B cell (primary cell): Measurements from ENCODE around the gene MBD6. TPM values are rescaled to one million over a fixed set of nuclear protein-coding genes. Genes with fewer than 3 reads are reported as not detected.
"Not testable (repeated sequence)": the region's sequence is repeated elsewhere in the genome, so short reads cannot be mapped to it uniquely, and the experiment has no call there.

ENCODE experiments used
- ATAC-seq: fragments of 200-7000 bp; cut with Tn5 transposase; one replicate; pipeline ENCODE4 v1.10.0; 2021; ENCODE audit warnings: low read depth, mild to moderate bottlenecking, moderate number of reproducible peaks, moderate library complexity
- CTCF ChIA-PET: fragments of 350-600 bp; sonication (Branson Sonifier 250); formaldehyde crosslinking; loops from one replicate; lab custom pipeline; 2021; ENCODE audit warnings: antibody characterized with exemption, inconsistent platforms; lab: Charles Lee
- POLR2A ChIA-PET: fragments of 350-600 bp; sonication (Branson Sonifier 250); formaldehyde crosslinking; loops from one replicate; lab custom pipeline; 2021; ENCODE audit warnings: antibody characterized with exemption; lab: Charles Lee
- DNase-seq: peaks from one replicate; pipeline ENCODE4 v3.0.0; 2013
- H2AFZ ChIP-seq: 2 replicates; pipeline ENCODE4 v1.6.1; 2012; ENCODE audit warnings: mild to moderate bottlenecking, low read depth, low read length; ENCODE audit not compliant: insufficient read depth, poor library complexity, severe bottlenecking
- H3K27ac ChIP-seq, 2 donors: 1 replicate in 1 of 2; 2 replicates in 1 of 2; pipeline ENCODE4 v1.5.1; 2012 to 2013; ENCODE audit warnings: low read length in 2 of 2, mild to moderate bottlenecking in 2 of 2, moderate library complexity in 1 of 2
- H3K27me3 ChIP-seq, 4 experiments: fragments of 200-600 bp in 1 of 4; sonication (generic) in 1 of 4; replicated peaks in 1 of 4; 1 replicate in 2 of 4; 2 replicates in 2 of 4; pipeline versions ENCODE4 v1.6.1 to v1.7.0; 2013 to 2016; ENCODE audit warnings: low read length in 3 of 4, mild to moderate bottlenecking in 2 of 4, mixed read lengths in 1 of 4, moderate library complexity in 1 of 4; ENCODE audit not compliant: insufficient read depth in 4 of 4, control insufficient read depth in 3 of 4; ENCODE audit errors: control extremely low read depth in 1 of 4
- H3K36me3 ChIP-seq, 2 experiments: replicated peaks in 1 of 2; 1 replicate in 1 of 2; 2 replicates in 1 of 2; pipeline versions ENCODE4 v1.6.1 to v1.7.1; 2013; ENCODE audit warnings: low read length in 1 of 2; ENCODE audit not compliant: insufficient read depth in 2 of 2, control insufficient read depth in 1 of 2; ENCODE audit errors: control extremely low read depth in 1 of 2, extremely low read depth in 1 of 2
- H3K4me1 ChIP-seq, 2 donors: fragments of 200-600 bp in 1 of 2; sonication (generic) in 1 of 2; 1 replicate in 1 of 2; 2 replicates in 1 of 2; pipeline versions ENCODE4 v1.5.1 to v1.6.1; 2013 to 2017; ENCODE audit warnings: low read length in 2 of 2; ENCODE audit not compliant: control insufficient read depth in 2 of 2, insufficient read depth in 2 of 2
- H3K4me2 ChIP-seq: replicated peaks from 2 replicates; pipeline ENCODE3; 2012; ENCODE audit warnings: mild to moderate bottlenecking, low read depth, low read length; ENCODE audit not compliant: poor library complexity, severe bottlenecking
- H3K4me3 ChIP-seq, 5 experiments: fragments of 200-600 bp in 1 of 5; sonication (generic) in 1 of 5; 1 replicate in 3 of 5; 2 replicates in 2 of 5; pipeline versions ENCODE4 v1.5.1 to v1.7.0; 2011 to 2016; ENCODE audit warnings: low read length in 4 of 5, mild to moderate bottlenecking in 4 of 5, low read depth in 2 of 5, control low read depth in 1 of 5, moderate library complexity in 1 of 5; ENCODE audit not compliant: insufficient read depth in 1 of 5; ENCODE audit errors: control extremely low read depth in 1 of 5, extremely low read depth in 1 of 5
- H3K79me2 ChIP-seq: fragments of 200-600 bp; sonication (generic); one replicate; pipeline ENCODE4 v1.6.0; 2016; ENCODE audit warnings: low read length; ENCODE audit not compliant: control insufficient read depth, insufficient read depth
- H3K9ac ChIP-seq: fragments of 200-600 bp; sonication (generic); 2 replicates; pipeline ENCODE4 v1.6.1; 2017; ENCODE audit warnings: mild to moderate bottlenecking, low read length, moderate library complexity
- H3K9me3 ChIP-seq, 3 donors: one replicate each; pipeline versions ENCODE4 v1.6.1 to v1.7.1; 2013; ENCODE audit warnings: low read length in 2 of 3; ENCODE audit not compliant: control insufficient read depth in 2 of 3, insufficient read depth in 1 of 3; ENCODE audit errors: control extremely low read depth in 1 of 3
- H4K20me1 ChIP-seq: 2 replicates; pipeline ENCODE4 v1.6.0; 2012; ENCODE audit warnings: mild to moderate bottlenecking, low read length; ENCODE audit not compliant: insufficient read depth, control insufficient read depth, poor library complexity, severe bottlenecking
- H3K27ac Mint-ChIP-seq: one replicate; pipeline ENCODE4 v1.8.0; 2021; ENCODE audit warnings: mixed read lengths
- H3K27me3 Mint-ChIP-seq: one replicate; pipeline ENCODE4 v1.8.0; 2021; ENCODE audit warnings: mixed read lengths
- H3K4me1 Mint-ChIP-seq: one replicate; pipeline ENCODE4 v1.8.0; 2021; ENCODE audit warnings: mixed read lengths
- H3K4me3 Mint-ChIP-seq: one replicate; pipeline ENCODE4 v1.8.0; 2021; ENCODE audit warnings: mixed read lengths
- H3K9me3 Mint-ChIP-seq: one replicate; pipeline ENCODE4 v1.8.0; 2022; ENCODE audit warnings: mixed read lengths; ENCODE audit not compliant: insufficient read depth
- EZH2 ChIP-seq: IDR thresholded peaks from 2 replicates; pipeline ENCODE4 v1.6.1; 2012; ENCODE audit warnings: borderline replicate concordance, low read depth, mild to moderate bottlenecking, moderate library complexity, low read length; ENCODE audit not compliant: insufficient read depth, poor library complexity, severe bottlenecking
- WGBS: methylation state at CpG from one replicate; pipeline ENCODE4 v1.1.5; 2013; ENCODE audit warnings: missing lambda C conversion rate; ENCODE audit not compliant: insufficient coverage; 5-methylcytosine and 5-hydroxymethylcytosine counted together
- intact Hi-C: fragments of 100-400 bp; cut with micrococcal nuclease; formaldehyde crosslinking; loops from one replicate; pipeline ENCODE4 v1.10.0; 2022
- polyA plus RNA-seq: library from polyadenylated mRNA; depleted of rRNA; stranded (reverse); fragments of >200 nt; gene quantifications from 2 replicates; pipeline ENCODE4 v1.2.3, GENCODE V29; 2012
- total RNA-seq, 2 donors: library from RNA; stranded (reverse); fragments of 120-200 nt in 1 of 2; gene quantifications; 1 replicate in 1 of 2; 2 replicates in 1 of 2; pipeline versions ENCODE4 v1.2.3 to v1.2.4, GENCODE V29; 2013 to 2022
- TF ChIP-seq, protein P1 (sequence below): fragments of 200-600 bp; IDR thresholded peaks from one replicate; pipeline ENCODE4 v1.8.0; 2022; ENCODE audit warnings: antibody characterized with exemption, mild to moderate bottlenecking

MBD6 gene
- total and polyA plus RNA-seq, 2 donors (not counting 1 experiment from before 2014, with no cell fraction given) = 39.4 to 121 TPM

DNA sequence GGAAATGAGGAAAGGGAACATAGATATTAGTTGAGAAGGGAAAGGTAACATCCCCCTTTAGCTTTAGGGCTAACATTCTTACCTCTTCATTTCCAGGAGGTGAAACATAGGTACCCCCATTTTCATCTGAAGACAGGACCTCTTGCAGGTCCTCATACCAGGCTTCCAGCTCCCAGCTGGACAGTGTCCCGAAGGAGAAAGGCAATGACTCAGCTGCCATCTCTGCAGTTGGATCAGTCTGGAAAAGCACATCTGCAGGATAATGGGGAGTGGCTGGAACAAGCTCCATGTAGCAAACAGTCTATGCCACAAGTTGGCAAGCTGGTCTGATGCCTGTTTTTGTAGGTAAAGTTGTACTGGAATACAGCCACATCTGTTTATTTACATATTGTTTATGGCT lies 5.4 kb upstream of the MBD6 start:
- no peak for DNase-seq
- Histone ChIP-seq H3K4me2 (no peak overlapping the region), H3K4me1 (peaks cover 28 to 36% of the 10 kb centered on the region in 2 donors), H3K27me3 (no peaks in the 10 kb centered on the region), H3K79me2 (peaks cover 25% of the 10 kb centered on the region), H3K9ac (no peak overlapping the region), H3K36me3 (peaks cover 27 to 57% of the 10 kb centered on the region in 2 experiments), H4K20me1 (peaks cover 19% of the 10 kb centered on the region), H3K27ac (no peak overlapping the region), H3K9me3 (no peaks in the 10 kb centered on the region), H3K4me3 (no peak overlapping the region), H2AFZ (no peak overlapping the region)
- 11% methylated on average over 1 of the region's 1 CpG for WGBS
- Mint-ChIP-seq H3K4me3 (peak overlapping the region; percentile 36), H3K9me3 (no peaks in the 10 kb centered on the region), H3K27ac (no peak overlapping the region), H3K27me3 (no peaks in the 10 kb centered on the region), H3K4me1 (peaks cover 38% of the 10 kb centered on the region)
- ChIA-PET POLR2A (interaction anchor here (2.3 kb wide), 1 partner anchor 40 kb away, joined by 5 read pairs; no protein-coding TSS in a partner anchor), CTCF (interaction anchor here (1.1 kb wide), 1 partner anchor 58 kb away, joined by 3 read pairs; no protein-coding TSS in a partner anchor)
- no peak for TF ChIP-seq EZH2
- TF ChIP-seq, protein P1, sequence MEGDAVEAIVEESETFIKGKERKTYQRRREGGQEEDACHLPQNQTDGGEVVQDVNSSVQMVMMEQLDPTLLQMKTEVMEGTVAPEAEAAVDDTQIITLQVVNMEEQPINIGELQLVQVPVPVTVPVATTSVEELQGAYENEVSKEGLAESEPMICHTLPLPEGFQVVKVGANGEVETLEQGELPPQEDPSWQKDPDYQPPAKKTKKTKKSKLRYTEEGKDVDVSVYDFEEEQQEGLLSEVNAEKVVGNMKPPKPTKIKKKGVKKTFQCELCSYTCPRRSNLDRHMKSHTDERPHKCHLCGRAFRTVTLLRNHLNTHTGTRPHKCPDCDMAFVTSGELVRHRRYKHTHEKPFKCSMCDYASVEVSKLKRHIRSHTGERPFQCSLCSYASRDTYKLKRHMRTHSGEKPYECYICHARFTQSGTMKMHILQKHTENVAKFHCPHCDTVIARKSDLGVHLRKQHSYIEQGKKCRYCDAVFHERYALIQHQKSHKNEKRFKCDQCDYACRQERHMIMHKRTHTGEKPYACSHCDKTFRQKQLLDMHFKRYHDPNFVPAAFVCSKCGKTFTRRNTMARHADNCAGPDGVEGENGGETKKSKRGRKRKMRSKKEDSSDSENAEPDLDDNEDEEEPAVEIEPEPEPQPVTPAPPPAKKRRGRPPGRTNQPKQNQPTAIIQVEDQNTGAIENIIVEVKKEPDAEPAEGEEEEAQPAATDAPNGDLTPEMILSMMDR = no peak
- intact Hi-C loops = no loop called here
- no peak for ATAC-seq

DNA sequence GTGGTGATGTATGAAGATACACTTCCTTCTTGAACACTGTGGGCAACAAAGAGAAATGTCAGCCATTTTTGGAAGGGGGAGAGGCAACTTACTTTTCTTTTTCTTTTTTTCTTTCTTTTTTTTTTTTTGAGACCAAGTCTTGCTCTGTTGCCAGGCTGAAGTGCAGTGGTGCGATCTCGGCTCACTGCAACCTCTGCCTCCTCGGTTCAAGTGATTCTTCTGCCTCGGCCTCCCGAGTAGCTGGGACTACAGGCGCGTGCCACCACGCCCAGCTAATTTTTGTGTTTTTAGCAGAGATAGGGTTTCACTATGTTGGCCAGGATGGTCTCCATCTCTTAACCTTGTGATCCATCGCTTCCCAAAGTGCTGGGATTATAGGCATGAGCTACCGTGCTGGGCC lies 4.9 kb upstream of the MBD6 start:
- ATAC-seq, H3K9me3 ChIP-seq, H3K27ac Mint-ChIP-seq, H3K27me3 ChIP-seq, H3K27me3 Mint-ChIP-seq, H3K9me3 Mint-ChIP-seq, H3K9ac ChIP-seq, DNase-seq, H3K4me3 ChIP-seq, H2AFZ ChIP-seq, H3K4me2 ChIP-seq, intact Hi-C loops: not testable (repeated sequence)
- CTCF ChIA-PET = interaction anchor here (0.6 to 1.1 kb wide), 2 partner anchors 59 to 180 kb away, joined by 3 read pairs; no protein-coding TSS in a partner anchor
- Histone ChIP-seq H3K79me2 (peaks cover 25% of the 10 kb centered on the region), H4K20me1 (peaks cover 19% of the 10 kb centered on the region), H3K27ac (peak overlapping the region in 1 of 2 donors; percentile 98), H3K4me1 (peaks cover 29 to 38% of the 10 kb centered on the region in 2 donors), H3K36me3 (peaks cover 27 to 51% of the 10 kb centered on the region in 2 experiments)
- 92% methylated on average over 8 of the region's 10 CpGs for WGBS
- H3K4me3 Mint-ChIP-seq = peak overlapping the region; percentile 36
- H3K4me1 Mint-ChIP-seq = peaks cover 39% of the 10 kb centered on the region
- POLR2A ChIA-PET = interaction anchor here (2.3 kb wide), 1 partner anchor 40 kb away, joined by 5 read pairs; no protein-coding TSS in a partner anchor
